Thyroid gland (tissue), 4 donors: ENCODE results near the gene TMEM237.
A peak's percentile ranks its signal among the peaks of the same experiment; 100 is the strongest.

ENCODE experiments used
- CTCF ChIP-seq, 6 experiments: fragments of 200-600 bp in 3 of 6; fragments of 450-650 bp in 3 of 6; sonication (generic) in 3 of 6; IDR thresholded peaks; one replicate each; pipeline ENCODE4 v1.5.1; 2016 to 2019; ENCODE audit warnings: antibody characterized with exemption in 6 of 6, mild to moderate bottlenecking in 2 of 6, inconsistent platforms in 1 of 6, moderate library complexity in 1 of 6
- POLR2A ChIP-seq, 2 donors: fragments of 450-650 bp; IDR thresholded peaks; one replicate each; pipeline ENCODE4 v1.6.1; 2017; ENCODE audit warnings: antibody characterized with exemption in 2 of 2, mild to moderate bottlenecking in 2 of 2, moderate library complexity in 1 of 2

GRCh38 chr2:201643216-201643890, at the start of gene TMEM237:
- TF ChIP-seq CTCF (IDR thresholded peaks at IDR 0.05): no peak
- peak in 1 of 2 donors; percentile 44 for TF ChIP-seq POLR2A (IDR thresholded peaks at IDR 0.05)
